Measurements from ENCODE around the gene IGF2R.
A peak's percentile ranks its signal among the peaks of the same experiment; 100 is the strongest.

The IGF2R gene

DNA sequence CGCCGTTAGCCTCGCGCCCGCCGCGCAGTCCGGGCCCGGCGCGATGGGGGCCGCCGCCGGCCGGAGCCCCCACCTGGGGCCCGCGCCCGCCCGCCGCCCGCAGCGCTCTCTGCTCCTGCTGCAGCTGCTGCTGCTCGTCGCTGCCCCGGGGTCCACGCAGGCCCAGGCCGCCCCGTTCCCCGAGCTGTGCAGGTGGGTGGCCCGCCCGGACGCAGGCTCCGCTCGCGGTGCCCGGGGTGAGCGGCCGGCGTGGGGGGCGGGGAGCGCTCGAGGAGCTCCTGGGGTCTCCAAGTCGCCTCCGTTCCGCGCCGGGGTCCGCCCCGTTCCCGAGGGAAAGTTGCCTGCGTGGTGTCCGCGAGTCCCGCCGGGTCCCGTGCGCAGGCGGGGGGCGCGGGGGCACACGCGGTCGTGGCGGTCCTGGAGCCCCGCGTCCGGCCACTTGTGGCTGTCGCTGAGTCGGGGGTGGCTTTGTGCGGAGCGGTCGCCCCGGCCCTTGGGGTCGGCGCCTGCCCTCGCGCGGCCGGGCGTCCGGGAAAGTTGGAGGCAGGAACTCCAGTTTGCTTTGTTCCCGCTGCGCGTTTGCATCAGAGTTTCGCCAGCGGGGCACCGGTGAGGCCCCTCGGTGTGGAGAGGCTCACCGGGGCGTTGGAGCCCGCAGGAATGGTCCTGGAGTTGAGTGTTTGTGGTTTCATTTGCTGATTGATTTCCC is 476 bp downstream of the IGF2R start:
- peak overlapping the region; percentile 76 to 80 for H3K4me3 ChIP-seq (ENCODE audit: low read depth in 1 of 2, low read length in 2 of 2)
- H3K9ac ChIP-seq (ENCODE audit: low read depth, low read length) = peak overlapping the region; percentile 95
- H3K9me3 ChIP-seq (ENCODE audit: insufficient read depth, low read length, severe bottlenecking) = no peaks in the 10 kb centered on the region
- ATAC-seq (ENCODE audit: insufficient read depth, low read depth) (peak; percentile 27), DNase-seq (no peak)
- H3K27ac ChIP-seq (ENCODE audit: low read length) = peak overlapping the region; percentile 79
- H4K20me1 ChIP-seq (ENCODE audit: insufficient read depth, low read length) = peaks cover 42% of the 10 kb centered on the region
- no peaks in the 10 kb centered on the region for H3K27me3 ChIP-seq (ENCODE audit: insufficient read depth, low read length, poor library complexity)
- TF ChIP-seq, protein P1, sequence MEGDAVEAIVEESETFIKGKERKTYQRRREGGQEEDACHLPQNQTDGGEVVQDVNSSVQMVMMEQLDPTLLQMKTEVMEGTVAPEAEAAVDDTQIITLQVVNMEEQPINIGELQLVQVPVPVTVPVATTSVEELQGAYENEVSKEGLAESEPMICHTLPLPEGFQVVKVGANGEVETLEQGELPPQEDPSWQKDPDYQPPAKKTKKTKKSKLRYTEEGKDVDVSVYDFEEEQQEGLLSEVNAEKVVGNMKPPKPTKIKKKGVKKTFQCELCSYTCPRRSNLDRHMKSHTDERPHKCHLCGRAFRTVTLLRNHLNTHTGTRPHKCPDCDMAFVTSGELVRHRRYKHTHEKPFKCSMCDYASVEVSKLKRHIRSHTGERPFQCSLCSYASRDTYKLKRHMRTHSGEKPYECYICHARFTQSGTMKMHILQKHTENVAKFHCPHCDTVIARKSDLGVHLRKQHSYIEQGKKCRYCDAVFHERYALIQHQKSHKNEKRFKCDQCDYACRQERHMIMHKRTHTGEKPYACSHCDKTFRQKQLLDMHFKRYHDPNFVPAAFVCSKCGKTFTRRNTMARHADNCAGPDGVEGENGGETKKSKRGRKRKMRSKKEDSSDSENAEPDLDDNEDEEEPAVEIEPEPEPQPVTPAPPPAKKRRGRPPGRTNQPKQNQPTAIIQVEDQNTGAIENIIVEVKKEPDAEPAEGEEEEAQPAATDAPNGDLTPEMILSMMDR (IDR thresholded peaks at IDR 0.05; ENCODE audit: borderline replicate concordance, extremely low read depth, low read length, poor library complexity, severe bottlenecking) = peak; percentile 15
- TF ChIP-seq EZH2 (IDR thresholded peaks at IDR 0.05; ENCODE audit: borderline replicate concordance, low read depth, low read length, severe bottlenecking) = no peak
- H2AFZ ChIP-seq (ENCODE audit: low read depth, low read length) = 0 out of 2 replicates have a peak overlapping the region, but pooled peaks have one; percentile 4
- H3K79me2 ChIP-seq (ENCODE audit: insufficient read depth, low read length) = peaks cover 53% of the 10 kb centered on the region
- peak overlapping the region; percentile 73 for H3K4me2 ChIP-seq (ENCODE audit: insufficient read depth, low read length)
- peaks cover 54% of the 10 kb centered on the region for H3K4me1 ChIP-seq (ENCODE audit: insufficient read depth, low read length)
- peaks cover 11% of the 10 kb centered on the region; the same call in 1 of the 2 replicates for H3K36me3 ChIP-seq (ENCODE audit: insufficient read depth, low read length)

DNA sequence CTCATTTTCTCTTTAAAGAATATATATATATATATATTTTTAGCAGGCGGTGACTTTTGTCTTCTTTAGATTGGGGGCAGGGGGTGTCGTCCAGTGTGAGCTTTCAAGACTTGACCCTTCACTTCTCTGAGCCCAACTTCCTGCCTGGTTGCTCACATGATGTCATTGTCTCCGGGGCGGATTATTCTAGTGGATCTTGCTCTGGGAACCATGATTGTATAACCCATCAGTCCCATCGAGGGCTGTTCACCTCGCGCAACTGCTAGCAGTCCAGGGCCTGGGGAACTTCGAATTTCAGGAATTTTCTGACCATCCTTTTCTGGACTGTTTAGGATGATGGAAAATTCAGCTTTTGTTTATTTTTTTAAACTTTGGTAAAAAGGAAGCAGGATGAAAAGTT is 1.0 kb downstream of the IGF2R start:
- ATAC-seq (ENCODE audit: insufficient read depth, low read depth) (peak; percentile 54), DNase-seq (peak; percentile 49)

DNA sequence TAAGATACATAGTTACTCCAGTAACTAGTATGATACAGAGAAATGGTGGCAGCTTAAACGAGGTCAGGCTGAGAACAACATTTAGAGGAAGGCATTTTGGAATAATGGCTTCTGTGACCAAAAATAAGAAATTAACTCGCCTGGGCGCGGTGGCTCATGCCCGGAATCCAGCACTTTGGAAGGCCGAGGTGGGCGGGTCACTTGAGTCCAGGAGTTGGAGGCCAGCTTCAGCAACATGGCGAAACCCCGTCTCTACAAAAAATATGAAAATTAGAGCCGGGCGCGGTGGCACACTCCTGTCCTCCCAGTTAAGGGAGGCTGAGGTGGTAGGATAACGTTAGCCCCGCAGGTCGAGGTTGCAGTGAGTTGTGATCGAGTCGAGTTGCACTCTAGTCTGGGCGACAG is 1.8 kb downstream of the IGF2R start:
- Histone ChIP-seq H3K9ac (ENCODE audit: low read depth, low read length) (peak overlapping the region; percentile 95), H3K27ac (ENCODE audit: low read length) (peak overlapping the region; percentile 79), H4K20me1 (ENCODE audit: insufficient read depth, low read length) (peaks cover 51% of the 10 kb centered on the region), H3K4me1 (ENCODE audit: insufficient read depth, low read length) (peaks cover 66% of the 10 kb centered on the region), H3K36me3 (ENCODE audit: insufficient read depth, low read length) (peaks cover 11% of the 10 kb centered on the region; the same call in 1 of the 2 replicates), H2AFZ (ENCODE audit: low read depth, low read length) (no peak overlapping the region), H3K4me2 (ENCODE audit: insufficient read depth, low read length) (peak overlapping the region; percentile 73), H3K27me3 (ENCODE audit: insufficient read depth, low read length, poor library complexity) (no peaks in the 10 kb centered on the region), H3K4me3 (ENCODE audit: low read depth in 1 of 2, low read length in 2 of 2) (peak overlapping the region; percentile 76 to 80), H3K9me3 (ENCODE audit: insufficient read depth, low read length, severe bottlenecking) (no peaks in the 10 kb centered on the region), H3K79me2 (ENCODE audit: insufficient read depth, low read length) (peaks cover 64% of the 10 kb centered on the region)
- no peak for DNase-seq
- ATAC-seq (ENCODE audit: insufficient read depth, low read depth) = no peak
- TF ChIP-seq, protein P1 (IDR thresholded peaks at IDR 0.05; ENCODE audit: borderline replicate concordance, extremely low read depth, low read length, poor library complexity, severe bottlenecking) = no peak
- TF ChIP-seq EZH2 (IDR thresholded peaks at IDR 0.05; ENCODE audit: borderline replicate concordance, low read depth, low read length, severe bottlenecking) = no peak

More for the DNA sequence above, 1.0 kb downstream of the IGF2R start:
- peaks cover 46% of the 10 kb centered on the region for H4K20me1 ChIP-seq (ENCODE audit: insufficient read depth, low read length)
- H3K27ac ChIP-seq (ENCODE audit: low read length) = peak overlapping the region; percentile 79
- no peaks in the 10 kb centered on the region for H3K27me3 ChIP-seq (ENCODE audit: insufficient read depth, low read length, poor library complexity)
- peak overlapping the region; percentile 76 to 80; a peak in 3 of 4 replicates for H3K4me3 ChIP-seq (ENCODE audit: low read depth in 1 of 2, low read length in 2 of 2)
- no peak overlapping the region for H2AFZ ChIP-seq (ENCODE audit: low read depth, low read length)
- peaks cover 11% of the 10 kb centered on the region; the same call in 1 of the 2 replicates for H3K36me3 ChIP-seq (ENCODE audit: insufficient read depth, low read length)
- TF ChIP-seq, protein P1 (IDR thresholded peaks at IDR 0.05; ENCODE audit: borderline replicate concordance, extremely low read depth, low read length, poor library complexity, severe bottlenecking) = no peak
- TF ChIP-seq EZH2 (IDR thresholded peaks at IDR 0.05; ENCODE audit: borderline replicate concordance, low read depth, low read length, severe bottlenecking) = no peak
- H3K9ac ChIP-seq (ENCODE audit: low read depth, low read length) = peak overlapping the region; percentile 95
- peaks cover 60% of the 10 kb centered on the region for H3K4me1 ChIP-seq (ENCODE audit: insufficient read depth, low read length)
- H3K9me3 ChIP-seq (ENCODE audit: insufficient read depth, low read length, severe bottlenecking) = no peaks in the 10 kb centered on the region
- peak overlapping the region; percentile 73 for H3K4me2 ChIP-seq (ENCODE audit: insufficient read depth, low read length)
- peaks cover 58% of the 10 kb centered on the region for H3K79me2 ChIP-seq (ENCODE audit: insufficient read depth, low read length)
